ENCODE measurements around the gene RHBDD3.

RHBDD3 gene

GRCh38 chr22:29216873-29217666 is 50.7 kb downstream of the RHBDD3 start:
- no peak for DNase-seq

- DNase-seq = no peak
Observed at GRCh38 chr22:29216011-29216872, 51.5 kb downstream of the RHBDD3 start.

GRCh38 chr22:29215012-29215860 is 52.5 kb downstream of the RHBDD3 start:
- DNase-seq = no peak

- DNase-seq = no peak
Observed at GRCh38 chr22:29214232-29214631, 53.5 kb downstream of the RHBDD3 start.

DNA sequence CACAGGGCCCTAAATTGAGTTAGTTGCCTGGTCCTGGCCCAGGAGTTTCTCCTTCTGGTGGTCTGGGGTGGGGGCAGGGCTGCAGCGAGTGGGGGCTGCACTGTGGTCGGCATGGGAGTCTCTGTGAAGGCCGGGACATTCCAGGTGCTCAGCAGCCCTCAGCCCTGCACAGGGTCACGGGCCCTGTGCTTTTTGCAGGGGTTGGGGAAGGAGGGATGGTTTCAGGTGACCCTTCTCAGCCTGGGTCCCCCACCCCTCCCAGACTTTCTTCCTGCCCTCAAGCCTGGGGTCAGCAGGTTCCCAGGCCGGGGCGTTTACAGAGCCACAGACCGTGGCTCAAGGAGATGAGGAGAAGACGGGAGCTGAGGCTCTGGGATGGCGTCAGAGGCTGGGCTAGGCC is 54.3 kb downstream of the RHBDD3 start:
- DNase-seq = no peak

DNA sequence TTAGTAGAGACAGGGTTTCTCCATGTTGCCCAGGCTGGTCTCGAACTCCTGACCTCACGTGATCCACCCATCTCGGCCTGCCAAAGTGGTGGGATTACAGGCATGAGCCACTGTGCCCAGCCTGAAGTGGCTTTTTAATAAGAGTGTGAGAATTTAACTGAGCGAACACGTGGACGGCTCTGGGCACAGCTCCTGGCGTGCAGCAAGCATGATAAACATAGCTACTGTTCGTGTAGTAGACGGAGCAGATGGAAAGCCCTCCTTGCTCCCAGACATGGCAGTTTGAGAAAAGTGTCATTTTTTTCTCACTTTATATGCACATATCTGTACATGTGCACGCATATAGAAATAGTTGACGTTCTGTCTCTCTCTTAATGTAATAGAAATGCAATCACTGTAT is 55.0 kb downstream of the RHBDD3 start:
- no peak for DNase-seq

- DNase-seq = no peak
Observed at GRCh38 chr22:29211466-29211865, 56.3 kb downstream of the RHBDD3 start.

DNA sequence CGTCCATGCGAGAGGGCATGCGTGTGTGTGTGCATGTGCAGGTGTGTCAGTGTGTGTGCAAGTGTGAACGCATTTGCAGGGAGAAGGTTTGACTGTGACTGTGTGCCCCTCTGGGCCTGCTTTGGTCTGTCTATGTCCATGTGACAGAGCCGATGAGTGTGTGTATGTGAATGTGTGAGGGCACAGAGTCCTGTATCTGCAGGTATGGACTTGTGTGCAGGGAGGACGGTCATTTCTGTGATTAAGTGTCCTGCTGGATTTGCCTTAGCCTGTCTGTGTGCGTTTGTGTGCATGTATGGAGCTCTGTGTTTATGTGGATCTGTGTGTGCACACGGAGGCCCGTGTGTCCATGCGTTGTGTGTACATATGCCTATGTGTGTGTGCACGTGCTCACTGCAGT is 56.7 kb downstream of the RHBDD3 start:
- DNase-seq = no peak

All from right hindlimb (tissue), 1 donor.